ENCODE measurements around the gene SSX2IP. TPM values are rescaled to one million over a fixed set of nuclear protein-coding genes. Genes with fewer than 3 reads are reported as not detected.

The SSX2IP gene
- total RNA-seq, 4 donors from 2014 or later, result 1.5 to 3.9 (median 3.2) TPM

- no peak for TF ChIP-seq CTCF (IDR thresholded peaks at IDR 0.05; ENCODE audit: low read depth)
Measured at GRCh38 chr1:84731519-84731918, 41.3 kb upstream of the SSX2IP start.

- no peak for TF ChIP-seq CTCF (IDR thresholded peaks at IDR 0.05; ENCODE audit: low read depth)
Measured at GRCh38 chr1:84726593-84727499, 36.6 kb upstream of the SSX2IP start.

- no peak for TF ChIP-seq CTCF (IDR thresholded peaks at IDR 0.05; ENCODE audit: low read depth)
Measured at GRCh38 chr1:84724128-84724860, 34.0 kb upstream of the SSX2IP start.

- TF ChIP-seq CTCF (IDR thresholded peaks at IDR 0.05; ENCODE audit: low read depth), result no peak
Measured at GRCh38 chr1:84722794-84723193, 32.5 kb upstream of the SSX2IP start.

- TF ChIP-seq CTCF (IDR thresholded peaks at IDR 0.05; ENCODE audit: low read depth), result no peak
Measured at GRCh38 chr1:84721152-84721551, 30.9 kb upstream of the SSX2IP start.

GRCh38 chr1:84720221-84720780 is 30.0 kb upstream of the SSX2IP start:
- no peak for TF ChIP-seq CTCF (IDR thresholded peaks at IDR 0.05; ENCODE audit: low read depth)
